HepG2 (cell line): ENCODE data around the gene SAYSD1. TPM values are rescaled to one million over a fixed set of nuclear protein-coding genes. Genes with fewer than 3 reads are reported as not detected.
A peak's percentile ranks its signal among the peaks of the same experiment; 100 is the strongest.

ENCODE experiments used
- ATAC-seq: fragments of 200-7000 bp; cut with Tn5 transposase; 3 replicates; pipeline ENCODE4 v1.9.1; 2020; ENCODE audit warnings: mild to moderate bottlenecking, moderate library complexity
- BruUV-seq: library from RNA; stranded (reverse); fragments of 400-500 nt; replicated peaks from 2 replicates; lab custom pipeline; 2021; lab: Mats Ljungman, UMichigan
- CTCF ChIA-PET: fragments of 300-600 bp; formaldehyde crosslinking; extraction: SDS; loops from one replicate; lab custom pipeline; 2021; ENCODE audit warnings: low total read pairs, inconsistent platforms, low intra/inter-chr PET ratio; lab: Yijun Ruan, JAX
- POLR2A ChIA-PET: fragments of 350-600 bp; sonication (Branson Sonifier 250); formaldehyde crosslinking; loops from one replicate; lab custom pipeline; 2020; ENCODE audit warnings: antibody characterized with exemption, inconsistent platforms; lab: Yijun Ruan, JAX
- DNase-seq: peaks from one replicate; pipeline ENCODE4 v3.0.0-alpha.2; 2015; ENCODE audit warnings: low spot score
- FAIRE-seq: peaks from 3 replicates; lab custom pipeline; 2011; peaks lifted over from hg19 to GRCh38; lab: Jason Lieb, UNC
- H2AFZ ChIP-seq: one replicate; pipeline ENCODE4 v1.6.1; 2011; ENCODE audit warnings: low read length, inconsistent platforms
- H3K27ac ChIP-seq: fragments of 300-600 bp; 3 replicates; pipeline ENCODE4 v1.8.0; 2011; ENCODE audit warnings: mixed run types, mild to moderate bottlenecking, mixed read lengths, low read length, inconsistent platforms; ENCODE audit not compliant: insufficient read depth; ENCODE audit errors: extremely low read length
- H3K27me3 ChIP-seq, 2 experiments: fragments of 200-600 bp in 1 of 2; 2 replicates in 1 of 2; 3 replicates in 1 of 2; pipeline versions ENCODE4 v1.6.0 to v1.8.0; 2011; ENCODE audit warnings: low read length in 2 of 2, mild to moderate bottlenecking in 2 of 2, moderate library complexity in 2 of 2, inconsistent platforms in 1 of 2; ENCODE audit not compliant: insufficient read depth in 2 of 2, control insufficient read depth in 1 of 2
- H3K36me3 ChIP-seq, 2 experiments: fragments of 200-600 bp in 1 of 2; replicated peaks in 1 of 2; 2 replicates in 1 of 2; 3 replicates in 1 of 2; pipeline versions ENCODE4 v1.5.1 to v1.8.0; 2011; ENCODE audit warnings: low read length in 2 of 2, inconsistent platforms in 1 of 2; ENCODE audit not compliant: insufficient read depth in 2 of 2, control insufficient read depth in 1 of 2
- H3K4me1 ChIP-seq: 2 replicates; pipeline ENCODE4 v1.5.1; 2012; ENCODE audit warnings: low read length, inconsistent platforms; ENCODE audit not compliant: insufficient read depth
- H3K4me2 ChIP-seq: 2 replicates; pipeline ENCODE4 v1.6.0; 2011; ENCODE audit warnings: low read depth, low read length, inconsistent platforms
- H3K4me3 ChIP-seq, 3 experiments: fragments of 200-600 bp in 1 of 3; sonication (generic), shearing (Covaris generic) in 1 of 3; replicated peaks in 1 of 3; 2 replicates each; pipeline ENCODE4 v1.5.1; 2011 to 2016; ENCODE audit warnings: low read length in 3 of 3, inconsistent platforms in 2 of 3, low read depth in 2 of 3, mild to moderate bottlenecking in 2 of 3, control low read depth in 1 of 3, mixed read lengths in 1 of 3; ENCODE audit not compliant: insufficient read depth in 1 of 3
- H3K79me2 ChIP-seq: one replicate; pipeline ENCODE4 v1.6.1; 2011; ENCODE audit warnings: low read length, inconsistent platforms; ENCODE audit not compliant: insufficient read depth
- H3K9ac ChIP-seq: 2 replicates; pipeline ENCODE4 v1.6.0; 2011; ENCODE audit warnings: mild to moderate bottlenecking, low read depth, low read length, inconsistent platforms; ENCODE audit not compliant: insufficient read depth
- H3K9me3 ChIP-seq: 2 replicates; pipeline ENCODE4 v1.5.1; 2012; ENCODE audit warnings: mild to moderate bottlenecking, low read length
- H4K20me1 ChIP-seq: 2 replicates; pipeline ENCODE4 v1.6.0; 2011; ENCODE audit warnings: inconsistent platforms, mild to moderate bottlenecking, low read length, moderate library complexity; ENCODE audit not compliant: insufficient read depth
- E2F2 ChIP-seq: sonication (generic); formaldehyde crosslinking; IDR thresholded peaks from 2 replicates; pipeline ENCODE4 v1.4.0; 2020; ENCODE audit warnings: missing genetic modification reagents, borderline replicate concordance
- HOMEZ ChIP-seq: IDR thresholded peaks from 2 replicates; pipeline ENCODE4 v1.6.1; 2016; ENCODE audit warnings: low read depth
- MAFF ChIP-seq: IDR thresholded peaks from 2 replicates; pipeline ENCODE4 v1.6.1; 2011; ENCODE audit warnings: low read depth, low read length, improper control_type of control experiment
- MEF2D ChIP-seq: sonication (generic); formaldehyde crosslinking; IDR thresholded peaks from 2 replicates; pipeline ENCODE4 v1.5.1; 2020; ENCODE audit warnings: mild to moderate bottlenecking, missing genetic modification reagents
- MXD1 ChIP-seq: sonication (generic); formaldehyde crosslinking; IDR thresholded peaks from 2 replicates; pipeline ENCODE4 v1.4.0; 2020; ENCODE audit warnings: mild to moderate bottlenecking, missing genetic modification reagents
- NR2C2 ChIP-seq: sonication (generic); formaldehyde crosslinking; IDR thresholded peaks from 2 replicates; pipeline ENCODE4 v1.4.0; 2020; ENCODE audit warnings: missing genetic modification reagents, mild to moderate bottlenecking, moderate library complexity, borderline replicate concordance
- NR2F6 ChIP-seq, 2 experiments: IDR thresholded peaks; 2 replicates each; pipeline ENCODE4 v1.6.1; 2016; ENCODE audit warnings: antibody characterized with exemption in 1 of 2, mild to moderate bottlenecking in 1 of 2
- THAP8 ChIP-seq: sonication (generic); formaldehyde crosslinking; IDR thresholded peaks from 2 replicates; pipeline ENCODE4 v1.5.1; 2020; ENCODE audit warnings: missing genetic modification reagents, mild to moderate bottlenecking, borderline replicate concordance
- ZBTB42 ChIP-seq: sonication (generic); formaldehyde crosslinking; IDR thresholded peaks from 2 replicates; pipeline ENCODE4 v1.5.0; 2020; ENCODE audit warnings: mild to moderate bottlenecking, missing genetic modification reagents
- ZNF616 ChIP-seq: sonication (generic); formaldehyde crosslinking; IDR thresholded peaks from 2 replicates; pipeline ENCODE4 v1.5.0; 2020; ENCODE audit warnings: low read depth, mild to moderate bottlenecking, missing genetic modification reagents
- ZNF644 ChIP-seq: IDR thresholded peaks from 2 replicates; pipeline ENCODE4 v1.6.1; 2016; ENCODE audit warnings: low read depth
- ZSCAN9 ChIP-seq: IDR thresholded peaks from 2 replicates; pipeline ENCODE4 v1.6.1; 2016; ENCODE audit warnings: borderline replicate concordance
- WGBS: methylation state at CpG from one replicate; pipeline ENCODE4 v1.1.6; 2017; ENCODE audit warnings: low lambda C conversion rate; 5-methylcytosine and 5-hydroxymethylcytosine counted together
- in situ Hi-C: cut with HindIII; loops from 2 replicates; pipeline ENCODE4 v1.10.0; 2017; ENCODE audit warnings: low pct_unique_long_range_greater_than_20kb; ENCODE audit not compliant: extremely low pct_ligation_motif_present
- intact Hi-C: fragments of 100-400 bp; cut with micrococcal nuclease; formaldehyde crosslinking; loops from one replicate; pipeline ENCODE4 v1.10.0; 2022; ENCODE audit not compliant: unreplicated experiment
- polyA plus RNA-seq, 8 experiments: library from polyadenylated mRNA; depleted of rRNA in 3 of 8; stranded (reverse) in 7 of 8; unstranded in 1 of 8; fragments of >200 nt; fragmentation: Illumina TruSeq in 4 of 8; extraction: Trizol in 4 of 8; gene quantifications; 2 replicates each; pipeline versions ENCODE4 v1.2.1 to v1.2.3, GENCODE V29; 2011 to 2016; ENCODE audit warnings: low read depth in 4 of 8, missing spikeins in 1 of 8, mixed read lengths in 1 of 8; ENCODE audit not compliant: insufficient read depth in 1 of 8
- total RNA-seq, 5 experiments: library from RNA; depleted of rRNA; stranded (reverse); fragments of >200 nt; fragmentation: Illumina TruSeq; extraction: Trizol; gene quantifications; 2 replicates each; pipeline ENCODE4 v1.2.3, GENCODE V29; 2016; ENCODE audit warnings: low read depth in 1 of 5

The SAYSD1 gene
- total and polyA plus RNA-seq, 2 of the 13 experiments (the other 11 are each of a cell fraction or from before 2014, with no cell fraction given), result 10.1 to 16.0 TPM

- in situ Hi-C loops, result no loop called here
- no TSS peak for BruUV-seq
- POLR2A ChIA-PET, result no interaction called here
These were observed 38.1 kb downstream of the SAYSD1 start for GRCh38 chr6:39076623-39077535.

GRCh38 chr6:39075807-39076622 lies 39.0 kb downstream of the SAYSD1 start:
- 21% methylated on average over 11 of the region's 11 CpGs for WGBS
- DNase-seq, result no peak
- ChIA-PET CTCF (no interaction called here), POLR2A (no interaction called here)
- BruUV-seq, result no TSS peak
- in situ Hi-C loops, result no loop called here
- Histone ChIP-seq H3K79me2 (no peaks in the 10 kb centered on the region), H4K20me1 (no peaks in the 10 kb centered on the region), H3K27me3 (peaks cover 8 to 9% of the 10 kb centered on the region in 2 experiments; a peak in 4 of 5 replicates), H3K9me3 (no peaks in the 10 kb centered on the region), H3K4me3 (no peak overlapping the region), H3K4me2 (no peak overlapping the region), H3K4me1 (no peaks in the 10 kb centered on the region), H3K9ac (no peak overlapping the region), H2AFZ (no peak overlapping the region), H3K36me3 (no peaks in the 10 kb centered on the region), H3K27ac (no peak overlapping the region)
- FAIRE-seq, result no peak
- ATAC-seq, result no peak
- intact Hi-C loops, result no loop called here
- TF ChIP-seq HOMEZ, result no peak
- TF ChIP-seq THAP8 (CRISPR knock-in tag), result no peak
- no peak for TF ChIP-seq NR2C2
- no peak for TF ChIP-seq E2F2 (CRISPR knock-in tag)
- TF ChIP-seq ZNF616, result no peak
- TF ChIP-seq ZSCAN9 (CRISPR knock-in tag), result no peak
- TF ChIP-seq ZNF644, result no peak
- peak; percentile 43; the same call in 1 of the 2 replicates for TF ChIP-seq MAFF
- TF ChIP-seq MXD1 (CRISPR knock-in tag), result no peak
- TF ChIP-seq MEF2D (CRISPR knock-in tag), result no peak
- no peak for TF ChIP-seq ZBTB42 (CRISPR knock-in tag)

More at GRCh38 chr6:39076623-39077535, 38.1 kb downstream of the SAYSD1 start:
- Histone ChIP-seq H3K9me3 (no peaks in the 10 kb centered on the region), H3K4me3 (no peak overlapping the region), H3K36me3 (no peaks in the 10 kb centered on the region), H2AFZ (no peak overlapping the region), H3K4me1 (no peaks in the 10 kb centered on the region), H3K79me2 (no peaks in the 10 kb centered on the region), H3K27ac (no peak overlapping the region), H3K4me2 (no peak overlapping the region), H3K27me3 (peaks cover 8 to 9% of the 10 kb centered on the region in 2 experiments; a peak in 4 of 5 replicates), H3K9ac (no peak overlapping the region), H4K20me1 (no peaks in the 10 kb centered on the region)
- DNase-seq, result no peak
- intact Hi-C loops, result no loop called here
- no peak for FAIRE-seq
- CTCF ChIA-PET, result no interaction called here
- TF ChIP-seq NR2F6 (IDR thresholded peaks at IDR 0.05) (no peak), NR2F6 (CRISPR knock-in tag; IDR thresholded peaks at IDR 0.05) (no peak), ZBTB42 (CRISPR knock-in tag) (no peak)
- no peak for ATAC-seq
- 12% methylated on average over 6 of the region's 9 CpGs for WGBS
